ENCODE results near the gene SLCO2A1.
A peak's percentile ranks its signal among the peaks of the same experiment; 100 is the strongest.

The SLCO2A1 gene

DNA sequence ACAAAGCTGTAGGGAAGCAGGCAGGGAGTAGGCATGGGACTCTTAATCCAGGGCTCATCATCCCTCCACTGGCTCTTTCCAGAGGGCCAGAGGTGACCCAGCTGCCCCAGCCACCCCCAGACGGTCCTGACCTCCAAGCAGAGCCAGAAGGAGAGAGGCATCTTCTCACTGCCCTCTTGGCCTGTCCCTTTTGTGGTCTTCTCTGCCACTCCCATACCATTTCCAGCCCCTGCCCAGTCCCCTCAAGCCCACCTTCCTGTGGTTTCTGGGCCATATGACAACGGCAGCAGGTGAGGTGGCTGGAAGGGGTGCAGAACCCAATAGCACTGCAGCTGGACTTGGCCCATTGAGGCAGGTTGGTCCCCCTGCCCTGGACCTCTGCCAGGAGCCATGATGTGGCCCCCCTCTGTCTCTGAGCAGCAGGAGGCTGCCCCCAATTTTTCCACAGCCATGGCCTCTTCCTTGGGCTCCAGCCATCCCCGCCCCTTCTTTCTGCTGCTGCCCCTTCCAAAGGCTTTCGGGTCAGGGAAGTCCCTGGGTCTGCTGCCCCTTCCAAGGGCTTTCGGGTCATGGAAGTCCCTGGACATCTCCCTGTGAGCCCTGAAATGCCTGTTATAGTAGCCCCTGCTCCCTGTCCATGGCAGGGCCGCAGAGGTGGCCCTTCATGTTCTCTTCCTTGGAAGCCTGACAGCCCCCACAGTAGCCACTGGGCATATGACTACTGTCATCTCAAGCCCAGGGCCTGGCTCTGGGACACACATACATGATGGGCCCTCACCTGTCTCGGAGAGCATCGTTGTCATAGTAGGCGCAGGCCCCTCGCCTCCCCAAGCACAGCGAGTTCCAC is 94.5 kb downstream of the SLCO2A1 start:
- H3K4me3 ChIP-seq (ENCODE audit: low read depth, low read length), result no peak overlapping the region
- DNase-seq (ENCODE audit: low read depth), result no peak
- TF ChIP-seq, protein P1, sequence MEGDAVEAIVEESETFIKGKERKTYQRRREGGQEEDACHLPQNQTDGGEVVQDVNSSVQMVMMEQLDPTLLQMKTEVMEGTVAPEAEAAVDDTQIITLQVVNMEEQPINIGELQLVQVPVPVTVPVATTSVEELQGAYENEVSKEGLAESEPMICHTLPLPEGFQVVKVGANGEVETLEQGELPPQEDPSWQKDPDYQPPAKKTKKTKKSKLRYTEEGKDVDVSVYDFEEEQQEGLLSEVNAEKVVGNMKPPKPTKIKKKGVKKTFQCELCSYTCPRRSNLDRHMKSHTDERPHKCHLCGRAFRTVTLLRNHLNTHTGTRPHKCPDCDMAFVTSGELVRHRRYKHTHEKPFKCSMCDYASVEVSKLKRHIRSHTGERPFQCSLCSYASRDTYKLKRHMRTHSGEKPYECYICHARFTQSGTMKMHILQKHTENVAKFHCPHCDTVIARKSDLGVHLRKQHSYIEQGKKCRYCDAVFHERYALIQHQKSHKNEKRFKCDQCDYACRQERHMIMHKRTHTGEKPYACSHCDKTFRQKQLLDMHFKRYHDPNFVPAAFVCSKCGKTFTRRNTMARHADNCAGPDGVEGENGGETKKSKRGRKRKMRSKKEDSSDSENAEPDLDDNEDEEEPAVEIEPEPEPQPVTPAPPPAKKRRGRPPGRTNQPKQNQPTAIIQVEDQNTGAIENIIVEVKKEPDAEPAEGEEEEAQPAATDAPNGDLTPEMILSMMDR (IDR thresholded peaks at IDR 0.05; ENCODE audit: low read depth, low read length, missing control alignments), result no peak

DNA sequence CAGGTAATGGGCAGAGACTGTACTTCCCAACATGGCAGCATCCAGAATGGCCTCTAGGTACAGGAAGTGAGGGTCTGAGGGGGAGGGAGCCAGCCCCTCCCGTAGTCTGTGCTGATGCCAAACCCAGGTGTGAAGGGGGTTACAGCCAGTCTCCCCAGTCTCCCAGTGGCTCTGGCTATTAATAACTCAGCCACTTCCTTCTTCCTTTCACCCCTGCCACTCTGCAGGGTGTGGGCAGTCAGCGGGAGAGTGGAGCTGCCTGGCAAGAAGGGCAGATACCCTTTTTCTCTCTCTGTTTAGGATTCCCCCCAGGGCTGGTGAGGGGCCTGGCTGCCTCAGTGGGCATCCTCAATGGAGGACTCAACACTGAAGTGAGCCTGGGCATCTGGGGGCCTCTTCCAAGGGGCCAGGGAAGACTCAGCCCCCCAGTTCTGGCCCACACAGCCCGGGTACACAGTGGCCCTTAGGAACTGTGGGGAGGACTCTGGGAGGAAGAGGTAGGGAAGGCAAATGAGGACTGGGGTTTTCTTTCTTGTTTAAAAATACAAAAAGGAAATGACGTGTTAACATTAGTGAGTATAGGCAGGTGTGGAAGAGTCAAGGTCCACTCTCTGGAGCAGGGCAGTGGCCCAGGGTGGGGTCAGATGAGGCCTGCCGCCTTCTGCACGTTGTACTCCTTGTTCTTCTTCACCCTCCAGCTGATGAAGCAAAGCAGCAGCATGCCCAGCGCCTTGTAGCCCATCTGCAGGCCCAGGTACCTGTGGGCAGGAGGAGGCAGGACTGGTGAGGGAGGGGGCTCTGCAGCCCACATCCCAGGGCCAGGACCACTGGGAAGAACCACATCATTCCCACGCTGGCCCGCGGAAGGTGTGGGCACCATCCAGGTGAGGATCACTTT is 95.4 kb downstream of the SLCO2A1 start:
- no peak overlapping the region for H3K4me3 ChIP-seq (ENCODE audit: low read depth, low read length)
- DNase-seq (ENCODE audit: low read depth), result no peak

DNA sequence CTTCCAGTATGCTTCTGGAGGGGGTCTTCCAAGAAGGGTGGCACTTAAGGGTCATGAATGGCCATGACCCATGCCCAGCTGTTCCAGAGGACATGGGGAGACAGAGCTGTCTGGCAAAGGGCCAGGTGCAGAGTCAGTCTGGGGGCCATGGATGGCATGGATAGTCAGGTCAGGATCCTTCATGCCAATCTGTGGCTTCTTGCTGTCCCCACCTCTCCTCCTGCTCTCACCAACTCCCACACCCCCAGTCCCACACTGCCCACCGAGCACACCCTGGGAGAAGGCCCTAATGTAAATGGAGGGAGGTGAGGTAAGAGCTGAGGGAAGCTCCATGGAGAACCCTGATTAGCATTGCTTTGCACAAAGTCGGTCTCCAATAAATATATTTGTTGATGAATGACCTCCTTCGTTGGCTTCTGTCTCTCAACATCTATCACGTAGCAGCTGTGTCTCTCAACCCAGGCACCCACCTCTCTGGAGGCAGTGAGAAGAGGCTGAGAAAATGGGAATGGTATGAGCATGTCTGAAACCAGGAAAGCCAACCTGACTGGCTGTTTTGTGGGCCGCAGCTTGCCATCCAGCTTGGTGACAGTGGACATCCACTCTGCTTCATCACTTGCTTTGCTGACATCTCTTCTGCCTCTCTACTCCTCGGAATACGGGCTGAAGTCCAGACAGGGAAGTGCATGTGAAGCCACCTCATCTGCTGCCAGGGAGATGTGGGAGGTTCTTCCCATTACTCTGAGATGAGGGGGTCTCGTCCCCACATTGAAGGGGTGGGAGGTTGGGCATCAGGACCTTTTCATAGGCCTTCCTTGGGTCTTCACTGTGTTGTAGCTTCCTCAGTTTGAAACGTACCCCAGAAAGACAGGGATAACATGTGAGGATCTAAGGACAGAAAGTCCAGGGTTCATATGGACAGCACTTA is 96.4 kb downstream of the SLCO2A1 start:
- DNase-seq (ENCODE audit: low read depth), result no peak
- TF ChIP-seq, protein P1 (IDR thresholded peaks at IDR 0.05; ENCODE audit: low read depth, low read length, missing control alignments), result no peak
- H3K4me3 ChIP-seq (ENCODE audit: low read depth, low read length), result no peak overlapping the region

More for the DNA sequence above, 95.4 kb downstream of the SLCO2A1 start:
- TF ChIP-seq, protein P1 (IDR thresholded peaks at IDR 0.05; ENCODE audit: low read depth, low read length, missing control alignments), result no peak

DNA sequence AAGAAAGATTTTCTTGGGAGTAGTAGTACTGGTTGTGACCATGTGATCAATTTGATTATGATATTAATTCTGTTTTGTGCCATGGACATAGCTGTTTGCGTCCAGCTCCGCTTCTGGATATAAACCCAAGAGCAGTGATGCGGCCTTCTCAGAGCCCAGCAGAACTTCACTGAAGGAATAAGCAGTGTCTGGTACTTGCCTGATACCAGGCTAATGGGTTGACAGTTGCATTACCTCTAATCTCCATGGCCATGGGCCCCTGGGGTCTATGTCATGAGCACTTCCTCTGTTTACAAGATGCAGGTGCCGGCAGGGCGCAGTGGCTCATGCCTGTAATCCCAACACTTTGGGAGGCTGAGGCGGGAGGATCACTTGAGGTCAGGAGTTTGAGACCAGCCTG is 97.7 kb downstream of the SLCO2A1 start:
- H3K4me3 ChIP-seq (ENCODE audit: low read depth, low read length), result no peak overlapping the region
- TF ChIP-seq, protein P1 (IDR thresholded peaks at IDR 0.05; ENCODE audit: low read depth, low read length, missing control alignments), result no peak
- DNase-seq (ENCODE audit: low read depth), result no peak

DNA sequence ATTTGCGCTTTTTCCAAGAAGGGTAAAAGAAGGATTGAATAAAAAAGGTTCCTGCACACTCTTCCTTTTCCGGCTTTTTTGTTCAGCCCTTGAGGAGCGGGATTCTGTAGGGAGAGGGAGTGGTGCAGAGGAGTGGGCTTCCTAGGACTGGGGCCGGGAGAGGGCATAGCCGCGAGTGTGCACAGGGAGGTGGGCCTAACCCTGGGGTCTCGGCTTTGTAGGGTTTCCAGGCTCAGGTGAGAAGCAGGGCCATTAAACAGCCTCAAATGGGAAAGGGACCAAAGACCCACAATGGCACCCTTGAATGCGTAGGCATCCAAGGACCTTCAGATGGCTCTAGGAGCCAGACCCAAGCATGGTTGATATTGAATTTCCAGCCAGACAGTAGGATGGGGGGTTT is 98.6 kb downstream of the SLCO2A1 start:
- H3K4me3 ChIP-seq (ENCODE audit: low read depth, low read length), result no peak overlapping the region
- TF ChIP-seq, protein P1 (IDR thresholded peaks at IDR 0.05; ENCODE audit: low read depth, low read length, missing control alignments), result no peak
- DNase-seq (ENCODE audit: low read depth), result no peak

DNA sequence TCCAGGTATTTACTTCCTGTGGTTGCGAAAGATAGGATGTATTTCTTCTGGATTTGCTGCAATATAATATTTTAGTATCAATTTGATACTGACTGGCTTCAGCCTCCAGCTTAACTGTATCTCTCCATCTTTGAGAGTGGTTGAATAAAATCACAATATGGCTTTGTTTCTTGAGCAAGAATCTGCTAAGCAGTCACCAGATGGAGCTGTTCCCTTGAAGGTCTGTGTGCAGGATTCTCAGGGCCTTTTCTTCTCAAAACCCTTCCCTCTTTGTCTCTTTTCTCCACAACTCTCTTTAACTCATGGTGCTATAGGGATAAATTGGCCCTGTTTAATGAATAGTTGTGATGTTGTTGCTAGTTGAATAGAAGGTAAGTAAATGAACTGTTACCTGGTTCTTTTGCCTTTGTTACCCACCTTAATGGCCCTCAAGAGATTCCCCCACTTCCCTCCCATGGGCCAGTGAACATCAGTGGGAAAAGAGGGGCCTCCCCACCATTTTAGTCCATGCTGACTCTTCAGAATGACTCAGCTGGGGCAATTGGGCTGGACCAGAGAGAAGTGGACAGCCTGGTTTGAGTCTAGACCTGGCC is 99.3 kb downstream of the SLCO2A1 start:
- TF ChIP-seq, protein P1 (IDR thresholded peaks at IDR 0.05; ENCODE audit: low read depth, low read length, missing control alignments), result peak; percentile 55
- no peak for DNase-seq (ENCODE audit: low read depth)
- H3K4me3 ChIP-seq (ENCODE audit: low read depth, low read length), result no peak overlapping the region

Measured in GM12864 (cell line).